CD14-positive monocyte (primary cell): ENCODE data around the gene TSPOAP1. TPM values are rescaled to one million over a fixed set of nuclear protein-coding genes. Genes with fewer than 3 reads are reported as not detected.

Experiments used
- DNase-seq, 3 donors: peaks; one replicate each; pipeline ENCODE4 v3.0.0-alpha.2; 2011 to 2022
- H2AFZ ChIP-seq: 2 replicates; pipeline ENCODE4 v1.6.0; 2012; ENCODE audit warnings: mild to moderate bottlenecking, low read depth, low read length, inconsistent platforms; ENCODE audit not compliant: insufficient read depth, poor library complexity, severe bottlenecking
- H3K27ac ChIP-seq, 2 donors: 1 replicate in 1 of 2; 2 replicates in 1 of 2; pipeline ENCODE4 v1.5.1; 2012 to 2013; ENCODE audit warnings: low read length in 2 of 2, control low read depth in 1 of 2, inconsistent platforms in 1 of 2, low read depth in 1 of 2, mild to moderate bottlenecking in 1 of 2
- H3K27me3 ChIP-seq, 2 donors: one replicate each; pipeline versions ENCODE4 v1.6.0 to v1.6.1; 2011 to 2013; ENCODE audit warnings: low read length in 2 of 2; ENCODE audit not compliant: control insufficient read depth in 2 of 2, insufficient read depth in 2 of 2
- H3K36me3 ChIP-seq, 2 donors: replicated peaks in 1 of 2; 1 replicate in 1 of 2; 2 replicates in 1 of 2; pipeline versions ENCODE4 v1.5.1 to v1.6.1; 2012 to 2013; ENCODE audit warnings: low read length in 2 of 2, control low read depth in 1 of 2, inconsistent platforms in 1 of 2, mild to moderate bottlenecking in 1 of 2; ENCODE audit not compliant: insufficient read depth in 2 of 2, control insufficient read depth in 1 of 2
- H3K4me1 ChIP-seq, 2 donors: 1 replicate in 1 of 2; 2 replicates in 1 of 2; pipeline versions ENCODE4 v1.5.1 to v1.6.1; 2012 to 2013; ENCODE audit warnings: low read length in 2 of 2, control low read depth in 1 of 2, inconsistent platforms in 1 of 2, mild to moderate bottlenecking in 1 of 2, moderate library complexity in 1 of 2; ENCODE audit not compliant: insufficient read depth in 2 of 2, control insufficient read depth in 1 of 2
- H3K4me2 ChIP-seq: replicated peaks from 2 replicates; pipeline ENCODE3; 2012; ENCODE audit warnings: low read length, moderate library complexity, mild to moderate bottlenecking; ENCODE audit not compliant: poor library complexity, severe bottlenecking; ENCODE audit errors: extremely low read depth
- H3K4me3 ChIP-seq, 3 experiments: fragments of 200-600 bp in 1 of 3; sonication (generic) in 1 of 3; replicated peaks in 1 of 3; 1 replicate in 2 of 3; 2 replicates in 1 of 3; pipeline ENCODE4 v1.5.1; 2011 to 2013; ENCODE audit warnings: low read length in 3 of 3, mild to moderate bottlenecking in 3 of 3, control low read depth in 2 of 3, low read depth in 2 of 3, inconsistent platforms in 1 of 3, moderate library complexity in 1 of 3
- H3K79me2 ChIP-seq: 2 replicates; pipeline ENCODE4 v1.6.0; 2012; ENCODE audit warnings: mild to moderate bottlenecking, control low read depth, inconsistent platforms, low read length, moderate library complexity; ENCODE audit not compliant: insufficient read depth
- H3K9ac ChIP-seq: 2 replicates; pipeline ENCODE4 v1.6.0; 2017; ENCODE audit warnings: low read length, mild to moderate bottlenecking; ENCODE audit not compliant: insufficient read depth, poor library complexity, severe bottlenecking
- H3K9me3 ChIP-seq, 2 donors: replicated peaks in 1 of 2; 1 replicate in 1 of 2; 2 replicates in 1 of 2; pipeline versions ENCODE4 v1.5.1 to v1.6.1; 2012 to 2013; ENCODE audit warnings: low read length in 2 of 2, control low read depth in 1 of 2; ENCODE audit not compliant: control insufficient read depth in 1 of 2, insufficient read depth in 1 of 2
- H4K20me1 ChIP-seq: 2 replicates; pipeline ENCODE4 v1.6.0; 2012; ENCODE audit warnings: mild to moderate bottlenecking, low read length, control low read depth, moderate library complexity; ENCODE audit not compliant: insufficient read depth
- H3K27ac Mint-ChIP-seq, 7 donors: one replicate each; pipeline ENCODE4 v1.8.0; 2020; ENCODE audit warnings: mild to moderate bottlenecking in 7 of 7, mixed read lengths in 7 of 7, moderate library complexity in 6 of 7, inconsistent platforms in 2 of 7
- H3K27me3 Mint-ChIP-seq, 3 donors: one replicate each; pipeline ENCODE4 v1.8.0; 2021 to 2022; ENCODE audit warnings: low read depth in 3 of 3, mild to moderate bottlenecking in 3 of 3, mixed read lengths in 3 of 3, moderate library complexity in 3 of 3, inconsistent platforms in 1 of 3
- H3K36me3 Mint-ChIP-seq, 2 donors: one replicate each; pipeline ENCODE4 v1.8.0; 2020; ENCODE audit warnings: mixed read lengths in 2 of 2, inconsistent platforms in 1 of 2, mild to moderate bottlenecking in 1 of 2
- H3K4me1 Mint-ChIP-seq: one replicate; pipeline ENCODE4 v1.8.0; 2020; ENCODE audit warnings: mild to moderate bottlenecking, mixed read lengths
- H3K4me3 Mint-ChIP-seq, 2 donors: one replicate each; pipeline ENCODE4 v1.8.0; 2020; ENCODE audit warnings: mild to moderate bottlenecking in 2 of 2, mixed read lengths in 2 of 2, moderate library complexity in 1 of 2
- H3K9me3 Mint-ChIP-seq, 7 donors: one replicate each; pipeline ENCODE4 v1.8.0; 2020 to 2022; ENCODE audit warnings: mixed read lengths in 7 of 7, mild to moderate bottlenecking in 6 of 7, moderate library complexity in 6 of 7, inconsistent platforms in 2 of 7
- CTCF ChIP-seq: fragments of 200-600 bp; IDR thresholded peaks from one replicate; pipeline ENCODE4 v1.8.0; 2022; ENCODE audit warnings: antibody characterized with exemption, mild to moderate bottlenecking
- WGBS: methylation state at CpG from one replicate; pipeline ENCODE4 v1.1.5; 2013; ENCODE audit warnings: missing lambda C conversion rate; ENCODE audit not compliant: insufficient coverage; 5-methylcytosine and 5-hydroxymethylcytosine counted together
- intact Hi-C, 2 donors: fragments of 100-400 bp; cut with micrococcal nuclease; formaldehyde crosslinking; loops; one replicate each; pipeline versions ENCODE4 v1.15.0 to v1.15.1; 2023
- polyA plus RNA-seq, 3 donors: library from polyadenylated mRNA; depleted of rRNA in 1 of 3; unstranded in 2 of 3; stranded (reverse) in 1 of 3; fragments of 300-500 nt in 2 of 3; fragments of >200 nt in 1 of 3; fragmentation: Illumina TruSeq in 2 of 3; gene quantifications; 1 replicate in 2 of 3; 2 replicates in 1 of 3; pipeline ENCODE4 v1.2.3, GENCODE V29; 2012 to 2021

Gene TSPOAP1
- polyA plus RNA-seq, 3 donors = 0.10 to 14.0 (median 0.18) TPM

- H3K4me1 Mint-ChIP-seq = peaks cover 72% of the 10 kb centered on the region
- peaks cover 9 to 18% of the 10 kb centered on the region in 2 donors for H3K36me3 ChIP-seq
- peaks cover 78 to 80% of the 10 kb centered on the region in 2 donors for H3K4me1 ChIP-seq
- H3K4me2 ChIP-seq = peak overlapping the region; percentile 99
- peaks cover 22% of the 10 kb centered on the region in 2 donors for H3K36me3 Mint-ChIP-seq
- H3K4me3 ChIP-seq = peak overlapping the region; percentile 72 to 100 (median 99)
- peaks cover 74% of the 10 kb centered on the region for H4K20me1 ChIP-seq
- H3K9ac ChIP-seq = peak overlapping the region; percentile 98
- intact Hi-C loops = loop anchor here (2.0 to 10.0 kb wide), 6 partner anchors 15 to 185 kb away; partner anchors contain the start of genes MTMR4 (in 1 of the 2) and SUPT4H1 (in 1 of the 2)
- no peak overlapping the region for H2AFZ ChIP-seq
- H3K27me3 ChIP-seq = peaks cover 6 to 17% of the 10 kb centered on the region in 2 donors
- peaks cover 20 to 29% (median 23%) of the 10 kb centered on the region in 3 donors for H3K27me3 Mint-ChIP-seq
- WGBS = 0% methylated on average over 1 of the region's 4 CpGs
- H3K9me3 Mint-ChIP-seq = peaks cover 0 to 9% (median 7%) of the 10 kb centered on the region in 7 donors
- peak; percentile 62 to 73 (median 70) for DNase-seq
- H3K27ac Mint-ChIP-seq = peak overlapping the region; percentile 98 to 100 (median 98)
- H3K4me3 Mint-ChIP-seq = peak overlapping the region; percentile 99 to 100
- peak overlapping the region; percentile 98 to 100 for H3K27ac ChIP-seq
- TF ChIP-seq CTCF = no peak
- H3K9me3 ChIP-seq = peaks cover 0 to 5% of the 10 kb centered on the region in 2 donors
- H3K79me2 ChIP-seq = peaks cover 76% of the 10 kb centered on the region
These were observed 1.4 kb upstream of the TSPOAP1 start for GRCh38 chr17:58329810-58330537.

GRCh38 chr17:58329035-58329809, 627 bp upstream of the TSPOAP1 start:
- DNase-seq = peak; percentile 95 to 98 (median 97)
- H3K4me1 Mint-ChIP-seq = peaks cover 67% of the 10 kb centered on the region
- H3K9ac ChIP-seq = peak overlapping the region; percentile 98
- H3K36me3 Mint-ChIP-seq = peaks cover 22% of the 10 kb centered on the region in 2 donors
- peak overlapping the region; percentile 99 for H3K4me2 ChIP-seq
- H3K27ac Mint-ChIP-seq = peak overlapping the region; percentile 90 to 99 (median 98)
- TF ChIP-seq CTCF = peak; percentile 77
- peaks cover 9 to 18% of the 10 kb centered on the region in 2 donors for H3K36me3 ChIP-seq
- peaks cover 0 to 6% of the 10 kb centered on the region in 2 donors for H3K9me3 ChIP-seq
- H4K20me1 ChIP-seq = peaks cover 74% of the 10 kb centered on the region
- H3K4me3 Mint-ChIP-seq = peak overlapping the region; percentile 75 to 99
- H3K4me1 ChIP-seq = peaks cover 76 to 80% of the 10 kb centered on the region in 2 donors
- peak overlapping the region; percentile 88 to 100 for H3K27ac ChIP-seq
- H3K9me3 Mint-ChIP-seq = peaks cover 0 to 9% (median 7%) of the 10 kb centered on the region in 7 donors
- 0% methylated on average over 9 of the region's 16 CpGs for WGBS
- peaks cover 22 to 32% (median 29%) of the 10 kb centered on the region in 3 donors for H3K27me3 Mint-ChIP-seq
- H3K27me3 ChIP-seq = peaks cover 8 to 23% of the 10 kb centered on the region in 2 donors
- no peak overlapping the region for H2AFZ ChIP-seq
- H3K79me2 ChIP-seq = peaks cover 72% of the 10 kb centered on the region
- peak overlapping the region; percentile 72 to 100 (median 99) for H3K4me3 ChIP-seq
- intact Hi-C loops = loop anchor here in 1 of 2 donors (2.0 to 5.0 kb wide), 3 partner anchors 33 to 52 kb away; no protein-coding TSS in a partner anchor
